COLO668 (cell line): ENCODE measurements around the gene PGBD5.
"Not testable (repeated sequence)": the region's sequence is repeated elsewhere in the genome, so short reads cannot be mapped to it uniquely, and the experiment has no call there.

Experiments
- DNase-seq: peaks from one replicate; lab custom pipeline; 2025; ENCODE audit not compliant: unreplicated experiment; lab: John Stamatoyannopoulos, UW

PGBD5 gene, protein sequence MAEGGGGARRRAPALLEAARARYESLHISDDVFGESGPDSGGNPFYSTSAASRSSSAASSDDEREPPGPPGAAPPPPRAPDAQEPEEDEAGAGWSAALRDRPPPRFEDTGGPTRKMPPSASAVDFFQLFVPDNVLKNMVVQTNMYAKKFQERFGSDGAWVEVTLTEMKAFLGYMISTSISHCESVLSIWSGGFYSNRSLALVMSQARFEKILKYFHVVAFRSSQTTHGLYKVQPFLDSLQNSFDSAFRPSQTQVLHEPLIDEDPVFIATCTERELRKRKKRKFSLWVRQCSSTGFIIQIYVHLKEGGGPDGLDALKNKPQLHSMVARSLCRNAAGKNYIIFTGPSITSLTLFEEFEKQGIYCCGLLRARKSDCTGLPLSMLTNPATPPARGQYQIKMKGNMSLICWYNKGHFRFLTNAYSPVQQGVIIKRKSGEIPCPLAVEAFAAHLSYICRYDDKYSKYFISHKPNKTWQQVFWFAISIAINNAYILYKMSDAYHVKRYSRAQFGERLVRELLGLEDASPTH

DNA sequence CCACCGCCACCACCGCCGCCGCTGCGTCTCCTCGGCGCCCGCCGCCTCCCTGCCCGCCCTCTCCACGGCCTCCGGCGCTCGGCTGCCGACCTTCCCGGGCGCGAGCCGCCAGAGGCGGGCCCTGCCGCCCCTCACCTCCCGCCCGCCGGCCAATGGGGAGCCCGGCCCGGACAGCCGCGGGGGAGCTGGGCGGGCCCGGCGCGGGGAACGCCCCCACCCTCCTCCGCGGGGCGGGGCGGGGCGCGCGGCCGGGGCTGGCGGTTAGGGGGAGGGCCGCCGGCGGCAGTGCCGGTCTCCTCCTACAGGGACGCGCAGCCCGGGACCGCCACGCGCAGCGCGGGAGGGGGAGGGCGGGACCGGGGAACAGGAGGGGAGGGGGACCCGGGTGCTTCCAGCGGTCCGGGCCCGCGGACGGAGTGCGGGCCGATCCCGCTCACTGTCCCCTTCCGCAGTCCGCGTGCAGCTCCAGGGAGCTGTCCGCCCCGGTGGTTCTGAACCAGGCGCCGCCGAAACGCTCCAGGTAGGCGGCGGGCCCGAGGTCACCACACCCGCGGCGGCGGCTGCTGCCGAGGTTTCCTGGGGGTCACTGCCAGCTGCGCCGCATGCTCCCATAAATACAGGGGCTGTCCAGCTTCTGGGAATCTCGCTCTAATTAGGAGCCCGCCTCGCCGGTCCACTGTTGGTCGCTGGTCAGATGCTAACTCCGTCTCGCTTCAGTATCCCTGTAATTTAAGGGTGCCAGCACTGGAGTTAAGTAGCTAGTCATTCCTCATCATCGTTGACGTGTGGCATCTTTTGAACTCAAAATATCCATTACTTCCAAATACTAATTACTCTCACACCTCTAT lies at the start of gene PGBD5:
Gene PGBD5 (minus strand): TSS at position 87 of the 848 bp plus-strand sequence. CDS start 404 bp downstream, outside the sequence.
- DNase-seq: peak; percentile 96

DNA sequence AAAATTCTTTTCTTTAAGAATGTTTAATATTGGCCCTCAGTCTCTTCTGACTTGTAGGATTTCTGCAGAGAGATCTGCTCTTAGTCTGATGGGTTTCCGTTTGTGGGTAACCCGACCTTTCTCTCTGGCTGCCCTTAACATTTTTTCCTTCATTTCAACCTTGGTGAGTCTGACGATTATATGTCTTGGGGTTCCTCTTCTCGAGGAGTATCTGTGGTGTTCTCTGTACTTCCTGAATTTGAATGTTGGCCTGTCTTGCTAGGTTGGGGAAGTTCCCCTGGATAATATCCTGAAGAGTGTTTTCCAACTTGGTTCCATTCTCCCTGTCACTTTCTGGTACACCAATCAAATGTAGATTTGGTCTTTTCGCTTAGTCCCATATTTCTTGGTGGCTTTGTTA lies 48.8 kb upstream of the PGBD5 start:
- not testable (repeated sequence) for DNase-seq

DNA sequence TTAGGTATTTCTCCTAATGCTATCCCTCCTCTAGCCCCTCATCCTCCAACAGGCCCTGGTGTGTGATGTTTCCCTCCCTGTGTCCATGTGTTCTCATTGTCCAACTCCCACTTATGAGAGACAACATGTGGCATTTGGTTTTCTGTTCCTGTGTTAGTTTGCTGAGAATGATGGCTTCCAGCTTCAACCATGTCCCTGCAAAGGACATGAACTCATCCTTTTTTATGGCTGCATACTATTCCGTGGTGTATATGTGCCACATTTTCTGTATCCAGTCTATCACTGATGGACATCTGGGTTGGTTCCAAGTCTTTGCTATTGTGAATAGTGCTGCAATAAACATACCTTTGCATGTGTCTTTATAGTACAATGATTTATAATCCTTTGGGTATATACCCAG lies 44.6 kb upstream of the PGBD5 start:
- not testable (repeated sequence) for DNase-seq

DNA sequence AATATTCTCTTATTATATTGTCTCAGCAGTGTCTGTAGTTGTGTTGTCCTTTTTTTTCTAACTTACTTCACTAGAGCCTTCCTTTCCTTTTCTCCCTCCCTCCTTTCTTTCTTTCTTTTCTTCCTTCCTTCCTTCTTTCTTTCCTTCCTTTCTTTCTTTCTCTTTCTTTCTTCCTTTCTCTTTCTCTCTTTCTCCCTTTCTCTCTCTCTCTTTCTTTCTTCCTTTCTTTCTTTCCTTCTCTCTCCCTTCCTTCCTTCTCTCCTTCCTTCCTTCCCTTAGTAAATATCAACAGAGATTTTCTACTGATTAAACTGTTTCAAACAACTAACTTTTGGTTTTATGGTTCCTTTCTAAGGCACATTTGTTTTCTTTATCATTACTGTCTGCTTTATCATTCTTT lies 43.1 kb upstream of the PGBD5 start:
- DNase-seq: no peak

DNA sequence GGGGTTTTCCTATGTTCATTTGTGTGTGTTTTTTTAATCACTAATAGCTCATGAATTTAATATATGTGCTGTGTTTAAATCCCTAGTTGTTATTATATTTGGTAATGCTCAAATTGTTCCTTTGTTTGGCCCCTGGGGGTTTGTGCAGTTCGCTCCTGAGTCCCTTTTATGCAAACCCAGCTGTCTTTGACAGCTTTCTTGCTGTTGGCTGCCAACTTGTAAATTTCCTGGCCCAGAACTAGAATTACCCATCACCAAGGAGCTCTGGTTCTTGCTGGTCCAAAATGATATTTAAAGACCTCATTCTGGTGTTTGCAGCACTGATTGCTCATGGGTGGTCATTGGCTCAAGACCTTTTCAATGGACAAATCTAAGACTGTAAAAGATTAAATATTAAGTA lies 39.6 kb upstream of the PGBD5 start:
- no peak for DNase-seq

DNA sequence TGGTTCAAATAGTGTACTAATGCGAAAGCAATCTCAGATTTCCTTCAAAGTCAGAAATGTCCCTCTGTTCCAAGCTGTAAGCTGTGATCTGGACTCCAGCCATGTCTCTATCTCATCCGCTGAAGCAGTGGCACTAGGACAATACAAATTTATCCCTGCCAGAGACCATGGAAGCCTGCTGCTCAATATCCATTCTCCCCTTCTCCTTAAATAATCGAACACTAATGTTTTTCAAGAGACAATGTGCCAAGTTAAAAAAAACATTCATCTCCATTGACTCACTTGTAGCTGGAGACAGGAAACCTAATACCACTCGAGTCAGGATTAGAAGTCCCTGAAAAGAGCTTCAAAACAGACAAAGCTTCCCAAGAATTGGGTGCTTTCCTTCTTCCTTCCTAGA lies 38.5 kb upstream of the PGBD5 start:
- DNase-seq: no peak

DNA sequence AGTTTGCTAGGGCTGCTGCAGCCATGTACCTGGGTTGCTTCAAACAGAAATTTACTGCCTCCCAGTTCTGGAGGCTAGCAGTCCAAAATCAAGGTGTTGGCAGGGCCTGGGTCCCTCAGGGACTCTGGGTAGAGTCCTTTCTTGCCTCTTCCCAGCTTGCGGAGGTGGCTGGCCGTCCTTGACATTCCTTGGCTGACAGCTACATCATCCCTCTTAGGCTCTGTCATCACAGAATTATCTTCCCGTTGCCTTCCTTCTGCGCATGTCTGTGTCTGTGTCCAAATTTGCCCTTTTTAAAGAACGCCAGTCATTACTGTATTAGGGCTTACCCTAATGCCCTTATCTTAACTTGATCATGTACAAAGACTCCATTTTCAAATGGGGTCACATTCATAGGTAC lies 37.6 kb upstream of the PGBD5 start:
- DNase-seq: no peak

DNA sequence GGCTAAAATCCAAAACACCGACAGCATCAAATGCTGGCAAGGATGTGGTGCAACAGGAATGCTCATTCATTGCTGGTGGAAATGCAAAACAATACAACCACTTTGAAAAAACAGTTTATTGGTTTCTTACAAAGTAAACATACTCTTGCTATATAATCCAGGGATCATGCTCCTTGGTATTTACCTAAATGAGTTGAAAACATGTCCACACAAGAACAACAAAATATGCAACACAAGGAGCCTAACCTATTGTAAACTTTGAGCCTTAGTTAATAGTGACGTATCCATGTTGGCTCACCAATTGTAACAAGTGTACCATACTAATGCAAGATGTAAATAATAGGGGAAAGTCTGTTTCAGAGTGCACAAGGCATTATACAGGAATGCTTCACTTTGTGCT lies 37.2 kb upstream of the PGBD5 start:
- DNase-seq: no peak

DNA sequence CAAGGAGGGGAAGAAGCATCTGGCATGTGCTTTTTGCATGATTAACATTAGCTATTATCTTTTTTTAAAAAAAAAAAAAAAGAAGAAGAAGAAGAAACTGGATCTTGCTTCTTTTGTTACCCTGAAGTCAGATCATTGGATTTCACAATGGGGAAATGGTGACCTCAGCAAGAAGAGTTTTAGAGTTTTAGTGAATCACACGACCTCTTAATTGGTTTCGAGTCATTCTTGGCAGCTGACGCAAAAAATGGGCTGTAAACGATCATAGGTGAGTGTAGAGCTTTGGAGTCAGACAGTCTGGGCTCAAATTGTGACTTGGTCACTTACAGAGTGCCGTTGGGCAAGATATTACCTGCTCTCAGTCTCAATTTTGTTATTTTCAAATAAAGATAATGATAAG lies 33.3 kb upstream of the PGBD5 start:
- no peak for DNase-seq

DNA sequence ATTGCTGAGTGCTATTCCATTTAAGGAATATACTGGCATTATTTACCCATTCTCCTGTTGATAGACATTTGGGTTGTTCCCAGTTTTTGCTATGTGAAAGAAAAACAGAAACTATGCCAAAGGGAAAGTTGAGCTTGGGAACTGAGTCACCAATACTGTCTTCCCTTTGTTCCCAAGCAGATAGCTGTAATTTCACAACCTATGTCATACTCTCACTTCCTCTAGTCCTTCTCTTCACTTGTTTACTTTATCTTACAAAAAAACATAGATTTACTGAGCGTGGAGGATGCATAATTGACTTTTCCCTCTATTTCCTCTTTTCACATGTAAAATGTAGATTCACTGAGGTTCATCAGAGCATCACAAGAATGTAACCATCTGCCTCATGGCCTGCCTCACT lies 32.4 kb upstream of the PGBD5 start:
- no peak for DNase-seq

DNA sequence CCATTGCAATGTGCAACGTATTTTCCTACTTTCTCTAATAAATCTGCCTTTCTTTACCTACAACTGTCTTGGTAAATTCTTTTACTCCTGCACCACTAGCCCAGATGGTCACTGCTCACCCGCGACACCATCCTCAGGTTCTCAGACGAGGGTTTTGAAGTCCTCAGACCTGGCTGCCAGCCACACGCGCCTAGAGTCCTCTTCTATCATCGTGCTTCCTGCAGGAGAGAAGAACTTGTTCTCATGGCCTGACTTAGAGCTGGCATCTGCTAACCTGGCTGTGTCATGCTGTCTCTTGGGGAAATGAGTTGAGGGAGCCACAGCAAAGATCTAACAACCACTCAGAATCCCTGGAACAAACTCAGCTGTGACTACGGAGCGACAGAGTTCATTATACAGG lies 30.3 kb upstream of the PGBD5 start:
- DNase-seq: no peak

DNA sequence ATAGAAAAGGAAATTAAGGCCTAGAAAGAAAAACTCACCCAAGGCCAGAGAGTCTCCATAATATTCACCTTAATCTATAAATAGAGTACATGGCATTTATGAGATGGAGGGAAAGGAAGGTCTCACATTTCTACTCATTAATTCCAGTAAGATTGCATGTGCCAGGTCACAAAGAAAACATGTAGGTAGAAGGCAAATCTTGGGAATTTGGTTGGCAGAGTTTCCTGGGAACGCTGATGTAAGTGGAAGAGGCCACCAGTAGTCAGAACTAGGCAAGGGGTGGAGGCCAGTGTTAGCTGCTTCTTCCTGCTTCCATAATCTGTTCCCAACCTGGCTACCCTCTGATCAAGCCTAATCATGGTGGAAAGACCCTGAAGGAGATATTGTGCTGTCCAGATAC lies 29.2 kb upstream of the PGBD5 start:
- DNase-seq: no peak

DNA sequence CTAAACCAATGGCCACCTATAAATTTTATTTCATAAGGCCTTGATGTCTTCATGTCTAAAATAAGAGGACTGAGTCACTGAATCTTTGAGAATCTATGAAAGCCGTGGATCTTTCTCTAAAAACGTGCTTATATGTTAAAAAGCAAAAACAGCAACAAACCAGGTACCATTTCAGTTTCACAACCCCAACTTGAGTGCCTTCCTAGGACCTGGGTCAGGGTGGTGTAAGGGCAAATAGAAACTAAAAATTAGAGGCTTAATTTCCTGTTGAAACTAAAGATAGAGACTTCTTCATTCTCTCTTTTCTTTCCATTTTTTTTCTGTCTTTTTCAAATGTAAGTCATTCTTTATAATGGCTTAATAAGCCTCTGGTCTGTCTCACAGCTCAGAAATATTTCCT lies 27.2 kb upstream of the PGBD5 start:
- no peak for DNase-seq

DNA sequence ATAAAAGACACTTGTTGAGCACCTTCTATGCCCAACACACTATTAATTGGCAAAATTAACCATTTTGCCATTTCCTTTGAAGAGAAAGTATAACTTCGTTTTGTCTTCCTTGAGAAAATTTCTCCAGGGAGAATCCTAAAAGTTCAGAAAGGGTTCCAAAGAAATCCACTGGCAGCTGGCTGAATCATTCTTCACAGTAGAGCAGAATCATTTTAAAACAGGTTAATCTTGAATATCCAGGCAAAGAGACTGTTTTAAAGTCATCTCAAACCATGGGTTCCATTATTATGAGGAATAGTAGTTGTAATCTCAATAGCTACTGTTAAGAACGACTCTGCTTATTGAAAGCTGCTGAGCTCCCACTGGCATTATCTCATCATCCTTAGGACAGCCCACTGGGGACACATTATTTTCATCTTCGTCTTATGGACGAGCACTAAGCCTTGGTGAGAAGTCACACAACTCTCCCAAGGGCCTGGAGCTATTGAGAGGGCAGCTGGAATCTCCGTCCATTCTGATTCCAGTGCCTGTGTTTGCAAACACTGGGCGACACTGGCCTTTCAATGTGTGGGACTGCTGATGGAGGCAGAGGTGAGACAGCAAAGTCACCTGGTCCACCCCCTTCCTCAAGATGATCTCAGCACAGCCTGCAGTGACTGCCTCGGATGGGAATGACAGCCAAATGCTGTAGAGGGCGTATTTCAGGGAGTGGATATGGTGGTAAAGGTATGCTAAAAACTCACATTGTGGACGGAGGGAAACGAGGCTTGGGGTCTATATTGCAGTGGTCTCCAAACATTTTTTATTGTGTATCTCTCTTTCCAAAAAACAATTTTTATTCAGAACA lies 15.3 kb upstream of the PGBD5 start:
- DNase-seq: no peak

DNA sequence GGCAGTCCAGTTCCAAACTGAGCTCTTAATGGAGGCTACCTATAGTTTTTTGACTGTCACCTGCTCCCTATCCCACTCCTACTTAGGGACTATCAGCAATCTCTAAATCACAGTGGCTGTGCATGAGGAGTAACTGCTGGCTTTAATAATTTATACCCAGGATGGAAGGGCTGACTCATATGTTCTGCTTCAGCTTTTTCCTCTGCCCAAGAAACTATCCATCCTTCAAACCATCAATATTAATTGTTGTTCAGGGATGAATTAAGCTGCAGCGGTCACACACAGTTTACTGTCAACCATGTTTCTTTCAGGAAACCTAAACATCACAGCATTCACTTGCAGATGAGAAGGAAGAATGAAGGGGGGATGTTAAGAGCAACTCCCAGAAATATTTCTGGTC lies 9.0 kb upstream of the PGBD5 start:
- DNase-seq: no peak

DNA sequence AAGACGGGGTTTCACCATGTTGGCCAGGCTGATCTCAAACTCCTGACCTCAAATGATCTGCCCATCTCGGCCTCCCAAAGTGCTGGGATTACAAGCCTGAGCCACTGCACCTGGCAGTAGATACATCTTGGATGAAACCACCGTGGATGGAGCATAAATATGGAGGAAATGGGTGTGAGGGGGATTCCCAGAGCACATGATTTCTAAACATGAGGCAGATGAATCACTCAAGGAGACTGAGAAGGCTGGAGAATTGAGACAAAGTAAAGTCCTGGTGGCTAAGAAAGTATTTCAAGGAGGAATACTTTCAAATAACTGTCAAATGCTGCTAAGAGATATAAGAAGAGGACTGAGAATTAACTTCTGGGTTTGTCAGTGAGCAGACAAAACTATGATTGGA lies 5.4 kb upstream of the PGBD5 start:
- DNase-seq: no peak

DNA sequence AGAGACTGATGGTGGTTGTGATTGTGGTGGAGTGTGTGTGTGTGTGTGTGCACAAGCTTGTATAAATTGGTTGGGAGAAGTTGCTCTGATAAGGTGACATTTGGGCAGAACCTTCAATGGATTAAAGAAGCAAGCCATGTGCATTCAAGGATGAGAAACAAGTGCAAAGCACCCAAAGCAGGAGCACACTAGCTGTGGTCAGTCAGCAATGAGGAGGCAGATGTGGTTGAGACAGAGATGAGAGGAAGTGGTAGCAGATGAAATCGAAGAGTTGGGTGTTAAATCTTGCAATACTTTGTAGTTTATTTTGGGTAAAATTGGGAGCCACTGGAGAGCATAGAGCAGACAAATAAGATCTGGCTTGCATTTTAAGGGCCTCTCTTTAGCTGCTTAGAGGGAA lies 4.4 kb upstream of the PGBD5 start:
- DNase-seq: no peak

DNA sequence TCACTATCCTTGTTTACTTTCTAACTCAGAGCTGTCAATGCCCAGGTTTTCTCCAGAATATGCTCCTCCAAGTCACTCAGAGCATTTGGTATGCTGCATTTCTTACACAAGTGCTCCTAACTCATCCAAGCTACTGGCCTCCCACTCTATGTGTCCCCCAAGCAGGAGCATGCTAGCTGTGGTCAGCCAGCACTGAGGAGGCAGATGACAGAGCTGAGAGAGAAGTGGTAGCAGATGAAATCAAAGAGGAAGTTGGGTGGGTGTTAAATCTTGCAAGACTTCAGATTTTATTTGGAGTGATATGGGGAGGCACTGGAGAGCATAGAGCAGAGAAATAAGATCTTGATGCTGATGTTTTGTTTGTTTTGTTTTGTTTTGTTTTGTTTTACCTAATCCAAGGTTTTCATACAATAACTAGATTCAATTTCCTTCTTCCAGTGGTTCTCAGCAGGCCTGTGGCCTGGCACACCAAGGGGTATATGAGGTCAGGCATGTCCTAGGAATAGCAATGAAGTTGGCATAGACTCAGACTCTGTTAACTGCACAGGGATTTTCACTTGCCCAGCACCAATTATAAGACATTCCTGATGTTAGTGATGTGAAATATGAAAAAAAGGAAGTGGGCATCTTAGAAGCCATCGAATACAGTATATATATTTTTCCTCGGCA lies 3.1 kb upstream of the PGBD5 start:
- no peak for DNase-seq

DNA sequence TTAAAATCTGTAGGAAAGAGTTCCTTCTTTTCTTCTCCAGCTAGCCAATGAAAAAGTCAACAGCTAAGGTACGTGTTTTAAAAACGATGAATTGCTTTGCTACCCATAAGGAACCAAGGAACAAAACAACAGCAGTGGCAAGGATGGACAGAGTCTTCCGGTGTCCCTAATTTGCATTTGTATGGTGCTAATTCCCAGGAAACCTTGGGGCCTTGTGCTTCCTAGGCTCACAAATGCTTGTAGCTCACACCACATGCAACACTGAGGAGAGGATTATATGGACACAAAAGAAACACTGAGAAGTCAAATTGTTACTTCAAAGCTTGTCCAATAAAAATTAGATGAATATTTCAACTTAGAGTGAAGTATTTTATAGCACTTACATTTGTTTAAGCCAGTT lies 1.8 kb upstream of the PGBD5 start:
- DNase-seq: no peak

DNA sequence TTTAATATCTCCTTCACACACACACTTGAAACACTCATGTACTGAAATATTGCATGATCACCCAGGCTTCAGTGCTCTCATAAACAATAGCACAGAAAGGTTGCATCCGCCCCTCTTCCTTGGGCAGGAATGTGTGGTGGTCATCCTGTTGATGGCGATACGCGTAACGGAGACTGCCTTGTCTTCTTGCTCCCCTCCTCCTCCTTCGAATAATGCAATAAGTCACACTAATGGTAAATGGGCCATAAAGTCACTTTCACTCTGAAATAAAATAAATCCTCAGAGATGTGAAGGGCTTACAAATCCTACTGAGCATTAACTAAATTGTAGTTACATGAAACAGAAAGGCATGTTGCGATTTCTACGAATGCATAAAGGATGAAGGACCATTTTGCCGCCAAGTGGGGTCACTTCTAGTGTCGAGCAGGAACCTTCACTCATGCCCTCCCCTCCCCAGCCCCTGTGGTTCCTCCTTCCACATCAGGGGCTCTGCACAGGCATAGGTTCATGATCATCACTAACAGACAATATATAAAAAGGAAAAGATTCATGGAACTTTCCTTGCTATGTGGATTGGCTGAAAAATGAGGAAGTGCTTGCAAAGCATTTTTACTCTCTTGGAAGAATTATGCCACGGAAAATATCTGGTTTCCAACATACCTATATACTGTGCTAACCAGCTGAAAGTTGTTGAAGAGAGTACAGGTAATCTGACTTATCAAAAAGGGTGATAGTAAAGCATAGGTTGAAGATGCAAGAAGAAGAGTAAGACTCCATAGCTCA lies 1.2 kb upstream of the PGBD5 start:
- no peak for DNase-seq
